Ishikawa (cell line): ENCODE results near the gene NDUFA6.

Source experiments
- CEBPB ChIP-seq: IDR thresholded peaks from 2 replicates; pipeline ENCODE4 v1.6.1; 2012
- CREB1 ChIP-seq: IDR thresholded peaks from 2 replicates; pipeline ENCODE4 v1.6.1; 2012; ENCODE audit warnings: low read depth
- EGR1 ChIP-seq: IDR thresholded peaks from 2 replicates; pipeline ENCODE4 v1.6.1; 2012
- EP300 ChIP-seq: IDR thresholded peaks from 2 replicates; pipeline ENCODE4 v1.6.1; 2012; ENCODE audit warnings: borderline replicate concordance
- FOXM1 ChIP-seq: IDR thresholded peaks from 2 replicates; pipeline ENCODE4 v1.6.1; 2012; ENCODE audit warnings: low read depth, borderline replicate concordance
- MAX ChIP-seq: IDR thresholded peaks from 2 replicates; pipeline ENCODE4 v1.6.1; 2012
- NFIC ChIP-seq: IDR thresholded peaks from 2 replicates; pipeline ENCODE4 v1.6.1; 2012
- RAD21 ChIP-seq: IDR thresholded peaks from 2 replicates; pipeline ENCODE4 v1.6.1; 2012; ENCODE audit warnings: low read depth
- TAF1 ChIP-seq: IDR thresholded peaks from 2 replicates; pipeline ENCODE4 v1.6.1; 2012; ENCODE audit warnings: low read depth, mild to moderate bottlenecking
- TCF12 ChIP-seq: IDR thresholded peaks from 2 replicates; pipeline ENCODE4 v1.6.1; 2012; ENCODE audit warnings: low read depth
- TEAD4 ChIP-seq: IDR thresholded peaks from 2 replicates; pipeline ENCODE4 v1.6.1; 2012
- YY1 ChIP-seq: IDR thresholded peaks from 2 replicates; pipeline ENCODE4 v1.6.1; 2012; ENCODE audit warnings: low read depth
- ZBTB7A ChIP-seq: IDR thresholded peaks from 2 replicates; pipeline ENCODE4 v1.6.1; 2012; ENCODE audit warnings: low read depth
- TF ChIP-seq, protein P1 (sequence below): IDR thresholded peaks from 2 replicates; pipeline ENCODE4 v1.6.1; 2012
- TF ChIP-seq, protein P2 (sequence below): IDR thresholded peaks from 2 replicates; pipeline ENCODE4 v1.6.1; 2012; ENCODE audit warnings: low read depth, mild to moderate bottlenecking

NDUFA6 gene

GRCh38 chr22:42066937-42067336, 23.6 kb downstream of the NDUFA6 start:
- TF ChIP-seq TEAD4 (no peak), YY1 (no peak), EP300 (no peak), CREB1 (no peak), CEBPB (no peak), EGR1 (no peak), FOXM1 (no peak)

DNA sequence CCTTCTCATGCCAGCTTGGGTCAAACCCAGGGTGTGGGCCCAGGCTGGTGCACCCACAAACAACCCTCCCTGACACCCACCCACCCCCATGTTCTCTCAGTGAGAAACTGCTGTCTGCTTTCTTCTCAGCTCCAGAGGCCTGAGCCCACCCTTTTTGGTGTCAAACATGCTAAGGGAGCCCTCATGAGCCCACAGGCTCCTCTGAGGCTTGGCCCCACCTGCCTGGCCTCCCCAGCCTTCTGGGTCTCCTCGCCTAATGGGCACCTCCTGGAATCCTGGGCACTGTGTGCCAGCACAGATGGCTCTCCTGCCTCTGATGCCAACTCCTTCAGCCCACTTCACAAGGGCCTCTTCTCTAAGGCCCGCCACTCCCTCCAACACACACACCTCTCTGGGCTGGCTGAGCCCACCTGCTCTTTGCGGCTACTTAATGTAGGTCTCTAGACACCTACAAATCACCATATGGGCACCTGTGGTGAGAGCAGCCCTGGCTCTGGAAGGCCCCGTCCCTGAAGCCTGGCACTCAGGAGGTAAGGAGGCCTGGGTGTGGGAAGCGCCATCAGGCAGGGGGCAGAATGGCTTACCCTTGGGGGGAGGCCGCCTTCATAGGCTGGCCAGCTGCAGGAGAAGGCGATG, 24.3 kb downstream of the NDUFA6 start:
- no peak for TF ChIP-seq EGR1
- TF ChIP-seq NFIC: no peak
- no peak for TF ChIP-seq CREB1
- TF ChIP-seq RAD21: no peak
- no peak for TF ChIP-seq EP300
- no peak for TF ChIP-seq CEBPB
- no peak for TF ChIP-seq TEAD4
- TF ChIP-seq TCF12: no peak
- TF ChIP-seq YY1: no peak
- no peak for TF ChIP-seq FOXM1
- TF ChIP-seq, protein P1, sequence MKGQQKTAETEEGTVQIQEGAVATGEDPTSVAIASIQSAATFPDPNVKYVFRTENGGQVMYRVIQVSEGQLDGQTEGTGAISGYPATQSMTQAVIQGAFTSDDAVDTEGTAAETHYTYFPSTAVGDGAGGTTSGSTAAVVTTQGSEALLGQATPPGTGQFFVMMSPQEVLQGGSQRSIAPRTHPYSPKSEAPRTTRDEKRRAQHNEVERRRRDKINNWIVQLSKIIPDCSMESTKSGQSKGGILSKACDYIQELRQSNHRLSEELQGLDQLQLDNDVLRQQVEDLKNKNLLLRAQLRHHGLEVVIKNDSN: no peak
- no peak for TF ChIP-seq ZBTB7A
- no peak for TF ChIP-seq TAF1
- TF ChIP-seq MAX: no peak
- TF ChIP-seq, protein P2, sequence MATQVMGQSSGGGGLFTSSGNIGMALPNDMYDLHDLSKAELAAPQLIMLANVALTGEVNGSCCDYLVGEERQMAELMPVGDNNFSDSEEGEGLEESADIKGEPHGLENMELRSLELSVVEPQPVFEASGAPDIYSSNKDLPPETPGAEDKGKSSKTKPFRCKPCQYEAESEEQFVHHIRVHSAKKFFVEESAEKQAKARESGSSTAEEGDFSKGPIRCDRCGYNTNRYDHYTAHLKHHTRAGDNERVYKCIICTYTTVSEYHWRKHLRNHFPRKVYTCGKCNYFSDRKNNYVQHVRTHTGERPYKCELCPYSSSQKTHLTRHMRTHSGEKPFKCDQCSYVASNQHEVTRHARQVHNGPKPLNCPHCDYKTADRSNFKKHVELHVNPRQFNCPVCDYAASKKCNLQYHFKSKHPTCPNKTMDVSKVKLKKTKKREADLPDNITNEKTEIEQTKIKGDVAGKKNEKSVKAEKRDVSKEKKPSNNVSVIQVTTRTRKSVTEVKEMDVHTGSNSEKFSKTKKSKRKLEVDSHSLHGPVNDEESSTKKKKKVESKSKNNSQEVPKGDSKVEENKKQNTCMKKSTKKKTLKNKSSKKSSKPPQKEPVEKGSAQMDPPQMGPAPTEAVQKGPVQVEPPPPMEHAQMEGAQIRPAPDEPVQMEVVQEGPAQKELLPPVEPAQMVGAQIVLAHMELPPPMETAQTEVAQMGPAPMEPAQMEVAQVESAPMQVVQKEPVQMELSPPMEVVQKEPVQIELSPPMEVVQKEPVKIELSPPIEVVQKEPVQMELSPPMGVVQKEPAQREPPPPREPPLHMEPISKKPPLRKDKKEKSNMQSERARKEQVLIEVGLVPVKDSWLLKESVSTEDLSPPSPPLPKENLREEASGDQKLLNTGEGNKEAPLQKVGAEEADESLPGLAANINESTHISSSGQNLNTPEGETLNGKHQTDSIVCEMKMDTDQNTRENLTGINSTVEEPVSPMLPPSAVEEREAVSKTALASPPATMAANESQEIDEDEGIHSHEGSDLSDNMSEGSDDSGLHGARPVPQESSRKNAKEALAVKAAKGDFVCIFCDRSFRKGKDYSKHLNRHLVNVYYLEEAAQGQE: no peak

GRCh38 chr22:42065438-42066125, 25.0 kb downstream of the NDUFA6 start:
- TF ChIP-seq NFIC (no peak), CEBPB (no peak), EGR1 (no peak), TEAD4 (no peak)

DNA sequence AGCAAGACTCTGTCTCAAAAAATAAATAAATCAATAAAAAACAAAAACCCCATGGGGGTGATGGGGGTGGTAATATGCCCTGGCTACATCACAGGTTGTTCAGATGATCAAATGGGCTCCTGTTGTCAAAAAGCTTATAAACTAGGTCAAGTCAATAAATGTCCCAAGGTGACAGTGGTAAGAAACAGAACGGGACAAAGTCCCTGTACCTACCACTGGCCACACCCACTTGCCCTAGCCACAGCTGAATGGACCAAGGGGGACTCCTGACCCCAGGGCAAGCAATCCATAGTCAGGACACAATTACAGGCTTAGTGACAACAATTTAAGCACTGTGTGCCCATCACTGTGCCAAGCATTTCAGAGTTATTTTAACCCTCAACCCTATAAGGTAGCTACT, 25.9 kb downstream of the NDUFA6 start:
- TF ChIP-seq CREB1 (no peak), TCF12 (no peak), TAF1 (no peak), NFIC (no peak), CEBPB (no peak), EP300 (no peak), ZBTB7A (no peak), EGR1 (no peak), MAX (no peak), RAD21 (no peak), TEAD4 (no peak), FOXM1 (no peak), YY1 (no peak)
- TF ChIP-seq, protein P1: no peak
- TF ChIP-seq, protein P2: no peak

DNA sequence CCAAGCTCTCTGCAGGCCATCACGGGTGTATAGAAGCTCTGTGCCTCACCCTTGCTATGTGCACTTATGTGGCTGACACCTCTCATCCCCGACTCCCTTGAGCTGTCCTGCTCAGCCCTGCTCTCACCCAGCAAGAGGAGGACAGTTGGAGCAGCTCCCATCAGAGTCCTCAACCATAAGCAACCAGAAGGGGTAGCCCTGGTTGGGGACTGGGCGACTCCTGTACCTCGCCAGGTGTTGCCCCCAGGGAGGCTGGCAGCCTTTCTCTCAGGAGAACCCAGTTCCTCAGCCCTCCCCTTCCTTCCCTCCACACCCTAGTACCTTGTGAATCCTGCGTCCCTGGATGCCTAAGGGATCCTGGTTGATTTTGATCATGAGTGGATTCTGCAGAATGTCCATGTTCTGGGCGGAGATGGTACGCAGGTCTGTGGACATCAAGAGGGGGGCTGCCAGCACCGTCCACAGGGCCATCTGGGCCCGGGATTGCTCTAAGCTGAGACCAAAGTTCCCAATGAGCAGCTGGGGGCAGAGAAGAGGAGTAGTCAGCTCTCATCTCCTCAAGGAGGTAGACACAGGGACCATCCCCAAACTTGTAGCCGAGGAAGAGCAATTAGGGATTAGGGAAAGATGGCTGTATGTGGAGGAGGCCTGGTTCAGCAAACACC, 27.9 kb downstream of the NDUFA6 start:
- TF ChIP-seq, protein P1: no peak
- no peak for TF ChIP-seq RAD21
- TF ChIP-seq EGR1: no peak
- no peak for TF ChIP-seq CEBPB
- TF ChIP-seq FOXM1: no peak
- no peak for TF ChIP-seq TAF1
- no peak for TF ChIP-seq NFIC
- no peak for TF ChIP-seq ZBTB7A
- TF ChIP-seq, protein P2: no peak
- TF ChIP-seq YY1: no peak
- no peak for TF ChIP-seq TCF12
